M059J (cell line): Measurements from ENCODE around the gene FHAD1. TPM values are rescaled to one million over a fixed set of nuclear protein-coding genes. Genes with fewer than 3 reads are reported as not detected.

Experiments
- DNase-seq: peaks from one replicate; pipeline ENCODE4 v3.0.0-alpha.2; 2012; ENCODE audit warnings: low read depth
- total RNA-seq: library from RNA; depleted of rRNA; stranded (reverse); fragments of >200 nt; shearing (Covaris generic); gene quantifications from 2 replicates; pipeline ENCODE4 v1.2.3, GENCODE V29; 2014

FHAD1 gene
- total RNA-seq, 1 experiment from 2014 or later: 0.64 TPM

GRCh38 chr1:15344800-15345704 is 98.0 kb downstream of the FHAD1 start:
- no peak for DNase-seq

- DNase-seq: no peak
Measured at GRCh38 chr1:15345705-15346345, 98.8 kb downstream of the FHAD1 start.

- DNase-seq: no peak
Measured at GRCh38 chr1:15346346-15347030, 99.5 kb downstream of the FHAD1 start.

- DNase-seq: no peak
Measured at GRCh38 chr1:15347182-15347581, 100.2 kb downstream of the FHAD1 start.

- no peak for DNase-seq
Measured at GRCh38 chr1:15348648-15349047, 101.6 kb downstream of the FHAD1 start.

- DNase-seq: no peak
Measured at GRCh38 chr1:15349133-15349532, 102.1 kb downstream of the FHAD1 start.

- peak; percentile 46 for DNase-seq
Measured at GRCh38 chr1:15350151-15350550, 103.1 kb downstream of the FHAD1 start.

- DNase-seq: no peak
Measured at GRCh38 chr1:15350551-15351200, 103.7 kb downstream of the FHAD1 start.

- no peak for DNase-seq
Measured at GRCh38 chr1:15351310-15351709, 104.3 kb downstream of the FHAD1 start.

GRCh38 chr1:15352128-15352957 is 105.3 kb downstream of the FHAD1 start:
- DNase-seq: peak; percentile 99

- no peak for DNase-seq
Measured at GRCh38 chr1:15353839-15354579, 107.0 kb downstream of the FHAD1 start.

GRCh38 chr1:15354580-15354965 is 107.5 kb downstream of the FHAD1 start:
- peak; percentile 74 for DNase-seq

- peak; percentile 98 for DNase-seq
Measured at GRCh38 chr1:15355968-15356625, 109.1 kb downstream of the FHAD1 start.

- DNase-seq: no peak
Measured at GRCh38 chr1:15357612-15358207, 110.7 kb downstream of the FHAD1 start.

- DNase-seq: no peak
Measured at GRCh38 chr1:15358565-15359133, 111.6 kb downstream of the FHAD1 start.

- DNase-seq: no peak
Measured at GRCh38 chr1:15360700-15361099, 113.7 kb downstream of the FHAD1 start.

- DNase-seq: no peak
Measured at GRCh38 chr1:15362096-15362736, 115.2 kb downstream of the FHAD1 start.

GRCh38 chr1:15362737-15363128 is 115.7 kb downstream of the FHAD1 start:
- no peak for DNase-seq

GRCh38 chr1:15364740-15365139 is 117.7 kb downstream of the FHAD1 start:
- DNase-seq: no peak
